Stimulated activated CD8-positive, alpha-beta memory T cell treated with anti-CD3 and anti-CD28 coated beads, Interleukin-4, amount 100 ng/mL, for 1 hour (primary cell): ENCODE results near the gene CMTM3.
"Not testable (repeated sequence)": the region's sequence is repeated elsewhere in the genome, so short reads cannot be mapped to it uniquely, and the experiment has no call there.

ENCODE experiments used
- DNase-seq, 2 donors: peaks; one replicate each; pipeline ENCODE4 v3.0.0-alpha.2; 2020; ENCODE audit warnings: low read depth in 2 of 2, low spot score in 1 of 2

CMTM3 gene

DNA sequence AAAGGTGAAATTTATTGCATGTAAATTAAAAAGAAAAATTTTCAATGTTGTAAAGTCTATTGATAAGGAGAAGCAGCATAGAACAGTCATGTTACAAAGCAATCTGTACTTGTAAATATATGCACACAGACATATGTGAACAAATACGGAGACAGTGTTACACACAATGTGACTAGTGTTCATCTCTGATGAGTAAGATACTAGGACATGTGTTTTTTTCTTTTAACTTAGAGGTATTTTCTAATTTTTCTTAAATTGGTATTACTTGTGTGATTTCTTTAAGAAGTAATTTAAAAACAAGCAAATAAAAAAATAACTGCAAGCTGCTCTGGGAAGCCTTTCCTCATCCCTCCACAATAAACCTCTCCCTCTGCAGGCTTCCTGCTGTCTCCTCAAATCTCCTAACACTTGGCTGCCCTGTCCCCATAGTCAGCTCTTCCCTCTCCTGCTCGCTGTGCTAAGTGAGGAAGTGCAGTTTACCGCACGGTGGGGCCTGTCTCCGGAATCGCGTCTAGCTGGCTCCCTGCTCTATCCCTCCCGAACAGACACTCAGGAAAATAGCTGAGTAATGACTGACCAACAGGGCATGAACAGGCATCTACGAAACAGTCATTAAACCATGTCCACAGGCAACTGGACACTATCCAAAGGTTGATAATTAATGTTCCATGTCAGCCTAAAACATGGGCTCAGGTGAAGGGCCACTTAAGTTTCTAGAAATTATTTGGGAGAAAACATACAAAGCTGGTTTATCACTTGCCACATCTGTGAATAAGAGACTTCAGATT lies 56.1 kb downstream of the CMTM3 start:
- DNase-seq, result no peak

GRCh38 chr16:66661210-66661560 lies 56.7 kb downstream of the CMTM3 start:
- DNase-seq, result no peak

- not testable (repeated sequence) for DNase-seq
These were observed 57.3 kb downstream of the CMTM3 start for GRCh38 chr16:66661671-66662346.

GRCh38 chr16:66662445-66663194 lies 58.1 kb downstream of the CMTM3 start:
- no peak for DNase-seq
